GM23248 (cell line): ENCODE measurements around the gene UPK3BL1. TPM values are rescaled to one million over a fixed set of nuclear protein-coding genes. Genes with fewer than 3 reads are reported as not detected.
A peak's percentile ranks its signal among the peaks of the same experiment; 100 is the strongest.
"Not testable (repeated sequence)": the region's sequence is repeated elsewhere in the genome, so short reads cannot be mapped to it uniquely, and the experiment has no call there.

ENCODE experiments used
- DNase-seq: peaks from one replicate; pipeline ENCODE4 v3.0.0-alpha.2; 2015
- H2AFZ ChIP-seq: fragments of 200-600 bp; sonication (generic); 2 replicates; pipeline ENCODE4 v1.6.1; 2016; ENCODE audit warnings: antibody characterized with exemption
- H3F3A ChIP-seq: fragments of 200-600 bp; sonication (generic); 2 replicates; pipeline ENCODE4 v1.6.1; 2016; ENCODE audit warnings: mild to moderate bottlenecking, antibody characterized with exemption, mixed run types; ENCODE audit not compliant: insufficient read depth
- H3K27ac ChIP-seq: fragments of 200-600 bp; sonication (generic); 2 replicates; pipeline ENCODE4 v1.5.1; 2016; ENCODE audit warnings: mild to moderate bottlenecking
- H3K27me3 ChIP-seq: fragments of 200-600 bp; sonication (generic); replicated peaks from 2 replicates; pipeline ENCODE4 v1.6.1; 2016; ENCODE audit warnings: mild to moderate bottlenecking; ENCODE audit not compliant: insufficient read depth
- H3K36me3 ChIP-seq: fragments of 200-600 bp; sonication (generic); 2 replicates; pipeline ENCODE4 v1.6.1; 2016; ENCODE audit warnings: low read depth, mild to moderate bottlenecking
- H3K4me1 ChIP-seq: fragments of 200-600 bp; sonication (generic); 2 replicates; pipeline ENCODE4 v1.6.1; 2016; ENCODE audit warnings: mild to moderate bottlenecking; ENCODE audit not compliant: insufficient read depth
- H3K4me2 ChIP-seq: fragments of 200-600 bp; sonication (generic); one replicate; pipeline ENCODE4 v1.6.1; 2016; ENCODE audit warnings: mild to moderate bottlenecking; ENCODE audit not compliant: unreplicated experiment
- H3K4me3 ChIP-seq: fragments of 200-600 bp; sonication (generic); 2 replicates; pipeline ENCODE4 v1.5.1; 2016; ENCODE audit warnings: mild to moderate bottlenecking
- H3K79me2 ChIP-seq: fragments of 200-600 bp; sonication (generic); 2 replicates; pipeline ENCODE4 v1.6.1; 2016; ENCODE audit warnings: mild to moderate bottlenecking; ENCODE audit not compliant: insufficient read depth
- H3K9ac ChIP-seq: fragments of 200-600 bp; sonication (generic); 2 replicates; pipeline ENCODE4 v1.6.1; 2016; ENCODE audit warnings: mild to moderate bottlenecking
- H3K9me2 ChIP-seq: fragments of 200-600 bp; sonication (generic); 2 replicates; pipeline ENCODE4 v1.6.1; 2016; ENCODE audit warnings: mixed run types, mild to moderate bottlenecking, moderate library complexity; ENCODE audit not compliant: insufficient read depth
- H3K9me3 ChIP-seq: fragments of 200-600 bp; sonication (generic); one replicate; pipeline ENCODE4 v1.6.1; 2017; ENCODE audit warnings: low read depth
- H4K20me1 ChIP-seq: fragments of 200-600 bp; sonication (generic); 2 replicates; pipeline ENCODE4 v1.6.0; 2016; ENCODE audit not compliant: insufficient read depth
- WGBS, 2 experiments: methylation state at CpG; one replicate each; pipeline ENCODE4 v1.1.6; 2015 to 2017; ENCODE audit warnings: low lambda C conversion rate in 2 of 2, low coverage in 1 of 2; ENCODE audit errors: missing lambda C conversion rate in 2 of 2; 5-methylcytosine and 5-hydroxymethylcytosine counted together
- in situ Hi-C: fragments of 300-500 bp; cut with MboI; formaldehyde crosslinking; loops from 2 replicates; pipeline ENCODE4 v1.15.0; 2020
- polyA plus RNA-seq: library from polyadenylated mRNA; unstranded; fragments of >200 nt; fragmentation: Nextera tagmentation; extraction: Ambion mirVana; gene quantifications from 2 replicates; pipeline ENCODE4 v1.2.1, GENCODE V29; 2016
- total RNA-seq: library from RNA; depleted of rRNA; stranded (reverse); fragments of >200 nt; shearing (Covaris generic); gene quantifications from 2 replicates; pipeline ENCODE4 v1.2.3, GENCODE V29; 2014

The UPK3BL1 gene
- total and polyA plus RNA-seq, 2 experiments from 2014 or later, result 7.8 to 10.8 TPM

DNA sequence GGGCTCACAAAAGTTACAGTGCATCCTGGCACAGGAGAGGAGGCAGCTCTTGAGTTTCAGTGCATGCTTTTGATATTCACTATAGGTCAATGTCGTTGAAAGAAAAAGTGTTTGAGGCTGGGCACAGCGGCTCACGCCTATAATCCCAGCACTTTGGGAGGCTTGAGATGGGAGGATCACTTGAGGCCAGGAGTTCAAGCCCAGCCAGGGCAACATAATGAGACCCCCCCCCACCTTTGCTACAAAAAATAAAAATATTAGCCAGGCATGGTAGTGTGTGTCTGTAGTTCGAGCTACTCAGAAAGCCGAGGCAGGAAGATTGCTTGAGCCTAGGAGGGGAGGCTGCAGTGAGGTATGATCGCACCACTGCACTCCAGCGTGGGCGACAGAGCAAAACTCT, 24.5 kb downstream of the UPK3BL1 start:
- H2AFZ ChIP-seq, H3K27ac ChIP-seq, H3K4me3 ChIP-seq, H3K4me1 ChIP-seq, H3K36me3 ChIP-seq, H3K4me2 ChIP-seq, H3K79me2 ChIP-seq, DNase-seq, in situ Hi-C loops, H3K27me3 ChIP-seq, H3K9ac ChIP-seq, H4K20me1 ChIP-seq, H3K9me2 ChIP-seq, H3K9me3 ChIP-seq, H3F3A ChIP-seq: not testable (repeated sequence)
- whole genome bisulfite sequencing, 2 experiments, result 75 to 82% methylated on average over 3 of the region's 8 CpGs

- H3K4me2 ChIP-seq, H2AFZ ChIP-seq, H3K27me3 ChIP-seq, H4K20me1 ChIP-seq, H3K9me3 ChIP-seq, H3K4me1 ChIP-seq, H3K9ac ChIP-seq, H3K4me3 ChIP-seq, H3K36me3 ChIP-seq, DNase-seq, H3K9me2 ChIP-seq, H3F3A ChIP-seq, in situ Hi-C loops, H3K79me2 ChIP-seq, H3K27ac ChIP-seq: not testable (repeated sequence)
- 10% methylated on average over 2 of the region's 62 CpGs; no CpG with 5 or more reads in 1 of the 2 experiments for WGBS, 2 experiments
Measured at GRCh38 chr7:102616507-102617125, 26.0 kb downstream of the UPK3BL1 start, which contains the start of gene RASA4. Gene RASA4, minus strand, starts transcription at chr7:102616756. Its CDS starts 67 bp downstream, at chr7:102616689.

GRCh38 chr7:102615930-102616329, 26.7 kb downstream of the UPK3BL1 start:
- H3K4me2 ChIP-seq, H4K20me1 ChIP-seq, H3K9me3 ChIP-seq, H2AFZ ChIP-seq, DNase-seq, H3K36me3 ChIP-seq, H3K9me2 ChIP-seq, H3F3A ChIP-seq, H3K27ac ChIP-seq, in situ Hi-C loops, H3K27me3 ChIP-seq, H3K4me3 ChIP-seq, H3K79me2 ChIP-seq, H3K4me1 ChIP-seq, H3K9ac ChIP-seq: not testable (repeated sequence)
- no CpG with 5 or more reads among the region's 10 CpGs for WGBS, 2 experiments

DNA sequence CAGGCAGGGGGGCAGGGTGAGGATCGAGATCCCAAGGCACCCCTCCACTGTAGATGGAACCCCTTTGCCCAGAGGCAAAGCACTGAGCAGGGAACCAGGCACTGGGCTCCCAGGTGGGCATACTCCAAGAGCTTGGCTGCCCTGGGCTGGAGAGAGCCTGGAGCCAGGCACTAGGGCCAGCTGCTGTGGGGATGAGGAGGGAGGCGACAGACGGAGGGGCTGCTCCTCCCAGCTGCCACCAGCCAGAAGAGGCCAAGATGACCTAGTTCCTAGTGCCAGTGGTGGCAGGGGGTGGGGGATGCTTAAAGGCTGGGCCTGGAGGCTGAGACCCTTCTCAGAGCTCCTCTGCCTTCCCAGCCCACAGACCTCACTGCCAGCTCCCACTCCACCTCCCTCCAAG, 27.7 kb downstream of the UPK3BL1 start:
- H3K79me2 ChIP-seq, H3F3A ChIP-seq, H3K4me1 ChIP-seq, H4K20me1 ChIP-seq, H3K27me3 ChIP-seq, DNase-seq, H3K4me3 ChIP-seq, H3K4me2 ChIP-seq, H3K27ac ChIP-seq, in situ Hi-C loops, H2AFZ ChIP-seq, H3K9me3 ChIP-seq, H3K9ac ChIP-seq, H3K9me2 ChIP-seq, H3K36me3 ChIP-seq: not testable (repeated sequence)
- WGBS, 2 experiments, result no CpG with 5 or more reads among the region's 3 CpGs

- H3K9me3 ChIP-seq, H3K4me3 ChIP-seq, DNase-seq, H3F3A ChIP-seq, H4K20me1 ChIP-seq, H3K9ac ChIP-seq, in situ Hi-C loops, H3K36me3 ChIP-seq, H3K27ac ChIP-seq, H3K4me1 ChIP-seq, H3K4me2 ChIP-seq, H3K79me2 ChIP-seq, H3K27me3 ChIP-seq, H2AFZ ChIP-seq, H3K9me2 ChIP-seq: not testable (repeated sequence)
- WGBS, 2 experiments, result no CpG with 5 or more reads among the region's 4 CpGs
Measured at GRCh38 chr7:102614346-102614697, 28.3 kb downstream of the UPK3BL1 start.

DNA sequence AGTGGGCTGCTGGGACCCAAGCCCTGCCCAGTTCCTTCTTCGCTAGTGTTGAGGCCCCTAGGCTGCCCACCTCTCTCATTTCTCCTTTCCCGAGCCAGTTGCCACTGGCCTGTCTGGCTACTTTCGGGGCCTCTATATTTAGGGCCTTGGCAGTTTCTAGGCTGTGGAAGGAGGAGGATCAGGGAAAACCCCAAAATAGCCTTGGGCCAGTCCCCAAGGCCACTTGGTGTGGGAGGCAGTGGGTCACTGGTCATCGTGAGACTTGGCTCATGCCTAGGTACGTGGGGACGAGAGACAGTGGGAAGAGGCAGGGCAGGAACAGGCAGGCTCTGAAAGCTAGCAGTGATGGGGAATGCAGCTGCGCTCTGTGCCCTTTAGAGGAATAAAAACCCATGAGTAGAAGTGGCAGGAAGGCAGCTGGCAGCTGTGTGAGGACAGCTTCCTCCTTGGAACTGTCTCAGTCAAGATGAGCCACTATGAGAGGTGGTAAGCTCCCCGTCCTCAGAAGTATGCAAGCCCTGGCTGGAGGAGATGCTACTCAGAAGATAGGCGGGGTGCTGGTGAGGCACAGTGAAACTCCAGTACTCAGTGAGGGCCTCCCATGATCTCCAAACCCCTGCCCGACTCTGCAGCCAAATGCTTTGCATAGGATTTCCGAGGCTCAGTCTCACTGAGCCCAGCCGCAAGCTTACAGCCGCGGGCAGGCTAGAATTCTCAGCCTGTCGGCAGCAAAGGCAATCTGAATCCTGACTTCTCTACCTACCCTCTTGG, 28.8 kb downstream of the UPK3BL1 start:
- in situ Hi-C loops, H3K4me2 ChIP-seq, H3K27me3 ChIP-seq, H4K20me1 ChIP-seq, H3K4me1 ChIP-seq, H3K9me3 ChIP-seq, H3K4me3 ChIP-seq, H3F3A ChIP-seq, H3K79me2 ChIP-seq, H3K9me2 ChIP-seq, H3K36me3 ChIP-seq, H2AFZ ChIP-seq, H3K27ac ChIP-seq, H3K9ac ChIP-seq, DNase-seq: not testable (repeated sequence)
- no CpG with 5 or more reads among the region's 15 CpGs for WGBS, 2 experiments

- H3K27me3 ChIP-seq, H3K9ac ChIP-seq, H3F3A ChIP-seq, H3K9me3 ChIP-seq, H4K20me1 ChIP-seq, H3K4me3 ChIP-seq, H3K36me3 ChIP-seq, in situ Hi-C loops, H3K4me1 ChIP-seq, H3K4me2 ChIP-seq, H3K27ac ChIP-seq, H3K9me2 ChIP-seq, H3K79me2 ChIP-seq, H2AFZ ChIP-seq: not testable (repeated sequence)
- peak; percentile 0 for DNase-seq
- WGBS, 2 experiments, result 55 to 92% methylated on average over 2 to 7 of the region's 10 CpGs
Measured at GRCh38 chr7:102611675-102612325, 30.8 kb downstream of the UPK3BL1 start.
